HG02840 (cell line): ENCODE results near the gene ATAD2B.
"Not testable (repeated sequence)": the region's sequence is repeated elsewhere in the genome, so short reads cannot be mapped to it uniquely, and the experiment has no call there.

Experiments
- ATAC-seq: cut with Tn5 transposase; IDR thresholded peaks from one replicate; pipeline ENCODE4 v1.9.1; 2021; ENCODE audit warnings: mild to moderate bottlenecking, moderate library complexity, moderate number of reproducible peaks; ENCODE audit not compliant: unreplicated experiment, low FRiP score

ATAD2B gene

DNA sequence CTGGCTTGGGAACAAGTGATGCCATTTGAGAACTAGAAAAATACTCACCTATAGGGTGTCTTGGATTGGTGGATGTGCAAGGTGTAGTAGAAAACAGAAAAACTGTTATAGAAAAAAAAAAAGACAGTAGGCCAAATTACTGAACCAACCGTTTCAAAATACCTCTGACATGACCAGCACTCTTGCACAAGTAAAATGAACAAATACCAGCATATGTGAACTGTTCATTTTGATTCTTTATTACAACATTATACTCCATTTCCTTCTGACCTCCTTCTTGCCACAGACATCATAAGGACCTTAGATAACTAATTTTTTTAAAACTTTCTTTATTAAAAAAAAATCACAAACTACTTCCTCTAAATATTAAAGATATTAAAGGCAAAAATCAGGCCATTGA is 125.5 kb downstream of the ATAD2B start:
- no peak for ATAC-seq

DNA sequence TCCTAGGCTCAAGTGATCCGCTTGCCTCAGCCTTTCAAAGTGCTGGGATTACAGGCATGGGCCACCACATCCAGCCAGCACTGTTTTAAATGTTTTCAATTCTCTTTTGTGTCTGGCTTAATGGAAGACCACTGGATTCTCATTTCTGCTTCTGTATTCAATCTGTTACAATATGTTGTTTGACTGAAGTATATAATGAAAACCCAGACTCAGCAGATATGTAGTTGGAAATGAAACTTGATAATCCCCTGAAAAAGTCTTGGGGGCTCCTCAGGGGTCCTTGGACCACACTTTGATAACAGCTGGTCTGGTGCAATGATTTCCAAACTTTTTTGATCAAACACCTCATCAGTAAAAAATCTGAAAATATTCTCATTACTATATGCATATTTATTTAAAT is 132.7 kb downstream of the ATAD2B start:
- no peak for ATAC-seq

DNA sequence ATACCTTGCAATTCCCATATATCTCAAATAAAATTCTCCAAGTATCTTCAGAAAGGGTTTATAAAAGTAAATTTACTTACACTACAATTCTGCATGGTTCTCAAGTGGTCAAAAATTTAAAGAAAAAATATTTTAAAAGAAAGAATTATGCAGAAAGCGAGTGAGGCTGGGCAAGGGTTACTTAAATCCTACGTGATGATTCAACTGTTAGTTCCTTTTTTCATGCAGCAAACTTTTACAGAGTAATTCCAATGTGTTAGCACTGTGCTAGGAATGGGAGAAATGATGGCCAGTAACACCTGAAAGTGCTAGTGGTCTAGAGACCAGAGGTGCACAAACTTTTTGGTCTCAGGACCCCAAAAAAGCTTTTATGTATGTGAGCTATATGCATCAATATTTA is 133.4 kb downstream of the ATAD2B start:
- ATAC-seq: no peak

DNA sequence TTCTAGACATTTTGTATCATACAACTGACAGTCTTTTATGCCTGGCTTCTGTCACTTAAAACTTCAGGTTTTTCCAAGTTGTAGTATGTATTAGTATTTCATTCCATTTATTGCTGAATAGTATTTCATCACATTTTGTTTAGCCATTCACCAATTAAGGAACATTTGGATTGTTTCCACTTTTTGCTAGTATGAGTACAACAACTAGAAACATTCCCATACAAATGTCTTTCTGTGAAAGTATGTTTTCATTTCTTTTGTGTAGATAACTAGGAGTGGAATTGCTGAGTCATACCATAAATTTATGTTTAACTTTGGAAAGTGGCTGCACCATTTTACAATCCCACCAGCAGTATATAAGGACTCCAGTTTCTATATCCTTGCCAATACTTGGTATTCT is 135.9 kb downstream of the ATAD2B start:
- ATAC-seq: no peak

DNA sequence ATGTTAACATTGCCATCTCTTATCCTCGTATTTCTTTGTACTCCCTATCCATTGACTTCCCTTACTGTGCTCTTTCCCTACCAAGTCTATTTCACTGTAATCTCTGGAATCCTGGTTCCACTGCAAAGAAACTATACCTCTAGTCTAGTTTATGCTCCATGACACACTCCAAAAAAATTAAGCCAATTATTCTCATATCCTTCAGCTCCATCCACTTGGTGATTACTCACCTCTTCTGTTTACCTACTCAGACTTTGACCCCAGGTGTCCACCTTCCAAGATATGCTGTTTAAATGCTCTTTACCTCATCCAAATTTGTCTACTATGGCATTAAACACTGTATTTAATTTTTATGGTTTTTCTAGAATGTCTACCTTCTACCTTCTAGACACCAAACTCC is 137.9 kb downstream of the ATAD2B start:
- no peak for ATAC-seq

DNA sequence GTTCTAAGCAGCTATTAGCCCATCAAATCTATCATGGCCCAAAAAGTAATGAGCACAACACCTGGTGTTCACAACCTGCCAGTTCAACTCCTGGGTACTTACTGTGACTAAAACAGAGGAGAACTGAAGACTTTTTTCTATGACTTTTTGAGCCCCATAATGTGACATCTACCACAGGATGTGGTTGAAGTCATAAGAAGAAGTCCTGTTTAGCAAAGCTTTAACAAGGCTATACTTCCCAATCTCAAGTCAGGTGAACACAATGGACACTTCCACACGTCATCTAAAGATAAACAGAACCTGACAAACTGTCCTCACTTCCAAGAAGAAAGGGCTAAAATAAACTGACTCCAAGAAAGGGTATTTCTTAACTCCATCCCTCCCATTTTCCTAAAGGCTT is 138.8 kb downstream of the ATAD2B start:
- ATAC-seq: no peak

DNA sequence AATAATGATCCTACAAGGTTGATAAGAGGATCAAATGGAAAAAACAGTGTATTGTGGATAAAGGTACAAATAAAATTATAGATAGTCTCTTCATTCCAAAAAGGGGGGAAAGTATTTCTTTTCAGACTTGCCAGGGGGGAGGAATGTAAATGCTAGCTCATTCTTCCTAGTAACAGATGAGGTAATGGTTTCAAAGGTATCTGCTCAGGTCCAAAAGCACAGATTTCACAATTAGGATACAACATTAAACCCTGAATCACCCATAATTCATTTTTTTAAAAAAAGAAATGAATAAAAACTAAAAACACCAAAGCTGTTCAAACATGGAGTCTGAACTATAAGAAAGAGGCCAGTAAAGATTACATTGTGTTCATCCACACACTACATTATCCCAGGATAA is 142.0 kb downstream of the ATAD2B start:
- ATAC-seq: no peak

DNA sequence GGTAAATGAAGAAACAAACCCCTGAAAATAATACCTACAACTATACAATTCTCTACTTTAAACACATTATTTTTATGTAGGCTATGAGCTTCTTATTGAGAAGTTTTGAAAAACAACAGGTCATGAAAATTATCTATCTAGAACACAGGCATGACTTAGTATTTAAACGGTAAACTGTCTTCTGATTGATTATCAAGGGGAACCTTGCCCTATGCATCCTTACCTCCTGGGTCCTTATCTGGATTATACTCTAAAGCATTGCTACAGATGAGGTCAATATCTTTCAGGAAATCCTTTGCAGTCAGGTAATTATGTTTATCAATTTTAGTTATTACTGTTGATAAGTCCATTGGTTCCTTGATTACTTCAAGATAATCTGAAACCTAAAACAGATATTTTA is 144.3 kb downstream of the ATAD2B start:
- ATAC-seq: no peak

DNA sequence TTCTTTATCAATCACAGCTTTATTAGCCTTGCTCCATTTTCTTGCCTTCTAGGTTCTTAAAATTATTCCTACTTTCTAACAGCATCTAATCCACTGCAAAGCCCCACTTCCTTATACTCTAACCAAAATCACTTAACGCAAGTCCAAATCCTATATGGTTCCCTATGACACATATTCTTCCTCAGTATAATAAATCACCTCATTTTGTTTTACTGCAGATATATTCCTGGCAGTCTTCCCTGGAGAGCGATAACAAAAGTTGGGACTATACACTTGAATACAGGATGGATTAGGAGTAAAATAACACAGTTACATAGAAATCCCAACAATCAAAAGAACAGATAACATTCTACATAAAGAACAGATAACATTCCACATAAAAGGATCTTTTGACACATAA is 144.8 kb downstream of the ATAD2B start:
- no peak for ATAC-seq

DNA sequence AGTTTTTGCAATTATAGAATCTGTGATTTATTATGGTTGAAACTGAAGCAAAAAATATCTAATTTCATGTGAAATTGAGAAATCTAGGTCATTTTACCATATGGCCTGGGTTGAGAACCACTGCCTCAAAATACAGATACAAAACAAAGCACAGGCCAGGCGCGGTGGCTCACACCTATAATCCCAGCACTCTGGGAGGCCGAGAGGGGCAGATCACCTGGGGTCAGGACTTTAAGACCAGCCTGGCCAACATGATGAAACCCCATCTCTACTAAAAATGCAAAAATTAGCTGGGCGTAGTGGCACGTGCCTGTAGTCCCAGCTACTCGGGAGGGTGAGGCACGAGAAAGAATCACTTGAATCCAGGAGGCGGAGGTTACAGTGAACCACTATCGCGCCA is 146.5 kb downstream of the ATAD2B start:
- not testable (repeated sequence) for ATAC-seq

DNA sequence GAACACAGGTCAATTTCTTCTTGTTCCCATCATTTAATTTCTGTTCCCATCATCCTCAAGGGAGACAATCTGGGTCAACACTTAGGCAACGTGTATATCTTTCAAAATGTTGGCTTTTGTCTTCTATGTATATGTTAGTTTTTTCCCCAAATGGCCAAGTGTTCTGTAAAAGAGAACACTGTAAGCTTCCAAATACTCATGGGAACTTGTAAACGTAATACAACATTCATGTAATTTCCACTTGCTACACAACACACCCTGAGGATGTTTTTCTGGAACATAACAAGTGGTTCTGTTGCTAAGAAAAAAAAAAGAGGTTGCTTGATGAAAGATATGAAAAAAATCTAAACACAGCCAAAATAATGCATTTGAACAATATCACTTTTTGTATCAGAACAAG is 149.1 kb downstream of the ATAD2B start:
- ATAC-seq: no peak

DNA sequence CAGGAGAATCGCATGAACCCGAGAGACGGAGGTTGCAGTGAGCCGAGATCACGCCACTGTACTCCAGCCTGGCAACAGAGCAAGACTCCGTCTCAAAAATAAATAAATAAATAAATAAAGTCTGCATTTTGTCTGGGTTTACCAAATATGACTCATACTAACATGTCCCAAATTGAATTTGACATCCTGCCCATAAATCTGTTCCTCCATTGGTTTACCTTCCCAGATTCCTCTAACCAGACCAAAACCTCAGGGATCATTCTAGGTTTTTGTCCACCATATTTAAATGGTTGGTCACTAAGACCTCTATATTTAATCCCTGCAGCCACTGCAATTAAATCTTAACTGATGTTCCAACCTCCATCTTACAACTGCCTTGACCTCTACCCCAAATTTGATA is 150.9 kb downstream of the ATAD2B start:
- ATAC-seq: no peak

DNA sequence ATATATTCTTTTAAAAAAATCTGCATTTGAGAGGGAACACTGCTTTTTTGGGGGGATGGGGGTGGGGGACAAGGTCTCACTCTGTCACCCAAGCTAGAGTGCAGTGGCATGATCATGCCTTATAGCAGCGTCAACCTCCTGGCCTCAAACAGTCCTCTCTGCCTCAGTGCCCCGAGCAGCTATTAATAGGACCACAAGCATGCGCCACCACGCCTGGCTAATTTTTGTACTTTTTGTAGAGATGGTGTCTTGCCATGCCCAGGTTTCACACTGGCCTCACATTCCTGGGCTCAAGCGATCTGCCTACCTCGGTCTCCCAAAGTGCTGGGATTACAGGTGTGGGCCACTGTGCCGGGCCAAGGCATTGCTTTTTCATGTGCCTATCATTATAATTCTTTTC is 154.2 kb downstream of the ATAD2B start:
- ATAC-seq: no peak

DNA sequence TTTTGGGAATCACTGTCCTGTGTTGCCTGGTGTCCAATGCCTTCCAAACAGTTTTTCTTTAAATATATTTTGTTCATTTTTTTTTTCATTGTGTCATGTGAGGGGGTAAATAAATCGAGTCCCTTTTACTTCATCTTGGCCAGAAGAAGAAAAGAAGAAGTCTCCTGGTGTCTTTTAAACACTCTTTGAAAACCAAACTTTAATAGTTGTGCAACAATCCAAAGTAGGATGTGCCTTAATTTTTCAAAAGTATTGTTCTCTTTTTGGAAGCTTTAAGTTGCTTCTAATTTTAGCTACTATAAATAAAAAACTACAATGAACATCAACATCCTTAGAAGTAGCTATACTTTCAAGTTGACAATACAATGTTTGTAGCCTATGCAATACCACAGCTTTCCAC is 154.9 kb downstream of the ATAD2B start:
- ATAC-seq: no peak

DNA sequence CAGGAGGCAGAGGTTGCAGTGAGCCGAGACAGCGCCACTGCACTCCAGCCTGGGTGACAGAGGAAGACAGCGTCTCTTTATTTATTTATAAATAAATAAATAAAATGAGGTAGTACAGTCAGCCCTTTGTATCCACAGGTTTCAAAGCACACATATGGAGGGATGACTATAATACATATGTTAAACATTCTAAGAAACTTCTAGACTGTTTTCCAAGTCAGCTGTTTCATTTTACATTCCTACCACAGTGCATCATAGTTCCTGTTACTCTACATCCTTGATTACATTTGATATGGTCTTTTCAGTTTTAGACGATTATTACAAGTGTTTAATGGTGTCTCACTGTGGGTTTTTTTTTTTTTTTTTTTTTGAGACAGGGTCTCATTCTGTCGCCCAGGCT is 157.6 kb downstream of the ATAD2B start:
- ATAC-seq: no peak

DNA sequence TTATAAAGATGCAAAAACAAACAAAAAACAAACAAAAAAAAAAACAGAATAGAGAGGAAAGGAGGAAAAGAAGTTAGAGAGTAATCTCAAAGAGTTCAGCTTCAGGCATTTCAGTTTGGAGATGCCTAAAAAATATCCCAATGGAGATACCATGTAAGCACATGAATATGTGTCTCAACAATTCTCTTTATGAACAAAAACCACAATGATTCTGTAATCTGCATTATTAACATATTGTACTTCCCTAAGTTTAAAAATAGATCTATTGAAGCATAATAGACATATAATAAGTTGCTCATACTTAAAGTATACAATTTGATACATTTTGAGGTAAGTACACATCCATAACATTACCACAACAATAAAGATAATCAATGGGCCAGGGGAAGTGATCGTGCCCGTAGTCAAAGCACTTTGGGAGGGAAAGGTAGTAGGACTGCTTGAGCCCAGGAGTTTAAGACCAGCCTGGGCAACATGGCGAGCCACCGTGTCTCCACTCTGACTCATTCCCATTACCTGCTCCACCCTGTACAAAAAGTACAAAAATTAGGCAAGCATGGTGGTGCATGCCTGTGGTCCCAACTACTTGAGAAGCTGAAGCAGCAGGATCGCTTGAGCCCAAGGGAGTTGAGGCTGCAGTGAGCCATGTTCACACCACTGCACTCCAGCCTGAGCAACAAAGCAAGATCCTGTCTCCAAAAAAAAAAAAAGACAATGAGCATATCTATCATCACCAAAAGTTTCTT is 158.9 kb downstream of the ATAD2B start:
- no peak for ATAC-seq

DNA sequence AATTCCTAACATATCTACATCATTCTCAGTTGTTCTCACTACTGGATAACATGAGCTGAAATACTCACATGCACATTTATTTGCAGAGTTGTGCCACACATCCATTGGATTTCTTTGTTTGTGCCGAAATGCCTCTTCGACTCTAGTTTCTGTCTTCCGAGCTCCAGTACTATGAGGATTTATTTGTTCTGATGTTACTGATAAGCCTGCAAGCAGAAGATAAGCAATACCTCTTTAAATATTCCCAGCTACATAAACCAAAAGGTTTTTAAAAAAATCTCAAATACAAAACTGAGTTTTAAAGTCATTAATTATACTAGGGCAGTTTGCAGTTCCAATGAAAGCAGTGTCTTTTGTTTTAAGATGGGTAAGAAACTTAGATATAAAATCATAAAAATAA is 164.8 kb downstream of the ATAD2B start:
- ATAC-seq: no peak

DNA sequence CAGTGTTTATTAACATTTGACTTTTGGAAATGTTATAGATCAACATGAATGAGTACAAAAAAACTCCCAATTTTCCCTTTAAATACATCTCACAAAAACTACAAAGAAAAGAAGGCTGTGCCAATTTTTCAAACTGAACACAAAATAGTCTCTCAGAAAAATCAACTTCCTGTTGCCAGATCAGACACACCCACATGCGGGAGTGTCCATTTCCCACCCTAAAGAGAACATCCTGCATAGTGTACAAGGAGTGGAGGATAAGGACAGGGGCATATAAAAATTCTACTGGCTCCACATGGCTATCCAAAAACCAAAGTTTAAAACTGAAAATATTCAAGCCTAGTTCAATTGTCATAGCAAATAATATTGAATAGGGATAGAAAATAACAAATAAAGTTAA is 165.3 kb downstream of the ATAD2B start:
- no peak for ATAC-seq

DNA sequence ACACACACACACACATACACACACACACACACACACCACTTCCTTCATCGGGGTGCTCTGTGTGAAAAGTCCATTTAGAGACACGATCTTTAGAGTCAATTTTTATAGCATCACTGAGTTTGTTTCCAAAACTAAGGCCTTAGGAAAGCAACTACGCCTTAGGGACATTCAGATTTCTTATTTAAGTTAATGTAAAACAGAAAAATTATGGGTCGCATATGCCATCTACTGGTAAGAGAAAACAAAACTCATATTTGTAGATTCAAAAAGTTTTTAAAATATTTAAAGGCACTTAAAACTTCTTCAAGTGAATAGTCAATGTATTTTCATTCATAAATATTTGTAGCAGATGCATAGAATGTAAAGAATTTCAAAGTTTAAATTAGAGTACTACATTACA is 166.2 kb downstream of the ATAD2B start:
- no peak for ATAC-seq

DNA sequence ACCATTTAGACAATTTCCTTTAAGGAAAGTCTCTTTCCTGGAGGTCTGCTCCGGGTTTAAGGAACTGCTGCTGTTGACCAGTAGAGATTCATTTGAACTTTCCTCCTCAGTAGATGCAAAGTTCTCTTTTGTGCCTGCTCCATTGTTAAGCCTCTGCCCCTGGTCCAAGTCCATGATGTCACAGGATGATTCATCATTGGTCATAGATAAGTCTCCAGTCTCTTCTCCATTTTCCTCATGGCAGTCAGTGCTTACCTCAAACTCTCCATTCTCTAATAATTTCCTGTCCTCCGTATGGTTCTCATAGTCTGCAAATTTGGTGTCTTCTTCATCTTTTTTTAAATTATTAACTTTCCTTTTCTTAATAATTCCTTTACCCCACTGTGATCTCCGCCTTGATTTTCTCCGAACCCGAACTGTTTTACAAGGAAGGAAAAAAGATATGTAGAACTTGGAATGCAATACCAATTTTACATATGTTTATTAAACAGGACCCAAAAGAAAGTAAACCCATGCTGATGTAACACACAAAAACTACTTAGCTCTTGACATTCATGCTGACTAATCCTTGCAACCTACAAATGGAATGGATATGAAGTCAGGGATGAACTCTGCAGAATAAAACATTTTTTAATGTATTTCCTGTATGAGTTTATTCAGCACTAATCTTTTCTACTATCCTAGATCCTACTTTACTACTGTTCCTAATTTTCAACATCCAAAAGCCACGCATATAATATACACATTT is 169.1 kb downstream of the ATAD2B start:
- no peak for ATAC-seq

DNA sequence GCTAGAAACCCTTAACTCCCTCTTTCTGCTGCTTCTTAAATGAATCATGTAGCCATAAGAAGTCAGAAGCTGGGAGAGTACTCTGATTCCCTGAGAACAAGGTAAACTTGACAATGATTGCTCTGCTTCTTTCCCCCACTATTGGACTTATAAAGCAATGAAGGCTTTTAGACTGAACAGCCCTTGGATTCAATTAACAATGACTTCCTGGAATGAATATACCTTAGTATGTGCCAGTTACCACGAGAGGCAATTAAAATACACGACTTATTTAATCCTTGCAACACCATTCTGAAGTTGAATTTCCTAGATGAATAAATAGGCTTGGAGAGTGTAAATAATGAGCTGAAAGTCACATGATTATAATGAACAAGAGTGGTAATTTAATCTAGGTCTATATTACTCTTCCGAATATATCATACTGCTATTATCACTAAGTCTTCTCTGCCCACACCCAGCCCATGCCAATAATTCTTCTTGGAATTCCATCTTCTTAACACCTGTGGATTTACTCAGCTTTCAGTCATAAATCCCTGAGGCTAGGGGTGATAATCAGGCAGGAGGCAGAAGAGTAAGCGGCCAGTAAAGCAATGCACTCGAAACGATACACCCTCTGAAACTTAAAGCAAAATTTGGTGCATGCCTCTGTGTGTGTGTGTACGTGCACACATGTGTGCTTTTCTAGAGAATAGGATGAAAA is 170.2 kb downstream of the ATAD2B start:
- ATAC-seq: no peak

DNA sequence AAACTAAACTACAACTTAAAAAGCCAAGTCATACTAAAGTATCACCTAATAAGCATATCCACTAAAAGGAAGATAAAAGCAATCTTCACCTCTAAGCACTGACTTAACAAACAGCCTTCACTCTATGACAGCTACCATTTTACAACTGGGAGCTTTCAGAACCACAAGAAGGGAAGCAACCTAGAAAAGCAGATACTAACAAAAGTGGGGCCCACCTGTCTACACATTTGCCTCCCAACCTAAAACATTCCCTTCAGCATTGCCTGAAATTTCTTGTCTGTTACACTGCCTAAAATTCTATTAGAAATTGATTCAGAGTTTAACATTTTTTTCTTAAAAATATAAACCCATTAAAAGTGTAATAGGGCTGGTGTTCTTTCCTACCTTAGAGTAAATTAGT is 172.0 kb downstream of the ATAD2B start:
- ATAC-seq: no peak
